ENCODE measurements around the gene KYAT1.
A peak's percentile ranks its signal among the peaks of the same experiment; 100 is the strongest.

DNA sequence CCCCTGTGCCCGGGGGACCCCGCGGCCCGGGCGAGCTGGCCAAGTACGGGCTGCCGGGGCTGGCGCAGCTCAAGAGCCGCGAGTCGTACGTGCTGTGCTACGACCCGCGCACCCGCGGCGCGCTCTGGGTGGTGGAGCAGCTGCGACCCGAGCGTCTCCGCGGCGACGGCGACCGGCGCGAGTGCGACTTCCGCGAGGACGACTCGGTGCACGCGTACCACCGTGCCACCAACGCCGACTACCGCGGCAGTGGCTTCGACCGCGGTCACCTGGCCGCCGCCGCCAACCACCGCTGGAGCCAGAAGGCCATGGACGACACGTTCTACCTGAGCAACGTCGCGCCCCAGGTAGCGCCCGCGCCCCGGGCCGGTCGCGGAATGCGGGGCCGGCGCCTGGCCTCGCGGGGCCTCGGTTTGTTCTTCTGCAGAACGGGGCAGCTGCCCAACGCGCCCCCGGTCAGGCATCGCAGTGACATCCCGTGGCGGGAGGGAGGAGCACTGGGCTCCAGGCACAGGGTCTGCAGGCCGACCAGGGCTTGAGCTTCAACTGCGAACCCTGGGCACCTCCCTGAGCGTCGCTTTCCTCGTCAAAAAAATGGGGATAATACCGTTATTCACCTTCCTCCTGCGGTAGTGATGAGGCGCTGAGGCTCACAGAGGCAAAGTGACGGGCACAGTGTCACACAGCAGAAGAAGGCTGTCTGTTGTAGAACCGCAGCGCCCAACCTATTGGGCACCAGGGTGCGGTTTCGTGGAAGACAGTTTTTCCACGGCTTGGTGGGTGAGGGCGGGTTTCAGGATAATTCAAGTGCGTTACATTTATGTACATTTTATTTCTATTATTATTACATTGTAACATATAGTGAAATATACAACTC lies 62.7 kb downstream of the KYAT1 start:
- TF ChIP-seq, protein P1, sequence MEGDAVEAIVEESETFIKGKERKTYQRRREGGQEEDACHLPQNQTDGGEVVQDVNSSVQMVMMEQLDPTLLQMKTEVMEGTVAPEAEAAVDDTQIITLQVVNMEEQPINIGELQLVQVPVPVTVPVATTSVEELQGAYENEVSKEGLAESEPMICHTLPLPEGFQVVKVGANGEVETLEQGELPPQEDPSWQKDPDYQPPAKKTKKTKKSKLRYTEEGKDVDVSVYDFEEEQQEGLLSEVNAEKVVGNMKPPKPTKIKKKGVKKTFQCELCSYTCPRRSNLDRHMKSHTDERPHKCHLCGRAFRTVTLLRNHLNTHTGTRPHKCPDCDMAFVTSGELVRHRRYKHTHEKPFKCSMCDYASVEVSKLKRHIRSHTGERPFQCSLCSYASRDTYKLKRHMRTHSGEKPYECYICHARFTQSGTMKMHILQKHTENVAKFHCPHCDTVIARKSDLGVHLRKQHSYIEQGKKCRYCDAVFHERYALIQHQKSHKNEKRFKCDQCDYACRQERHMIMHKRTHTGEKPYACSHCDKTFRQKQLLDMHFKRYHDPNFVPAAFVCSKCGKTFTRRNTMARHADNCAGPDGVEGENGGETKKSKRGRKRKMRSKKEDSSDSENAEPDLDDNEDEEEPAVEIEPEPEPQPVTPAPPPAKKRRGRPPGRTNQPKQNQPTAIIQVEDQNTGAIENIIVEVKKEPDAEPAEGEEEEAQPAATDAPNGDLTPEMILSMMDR (IDR thresholded peaks at IDR 0.05; ENCODE audit: low read depth, low read length), result no peak
- TF ChIP-seq MYC (IDR thresholded peaks at IDR 0.05; ENCODE audit: low read depth, low read length), result peak; percentile 81
- no peak for TF ChIP-seq POLR2A (IDR thresholded peaks at IDR 0.05; ENCODE audit: extremely low read depth, insufficient read length)
- TF ChIP-seq, protein P2, sequence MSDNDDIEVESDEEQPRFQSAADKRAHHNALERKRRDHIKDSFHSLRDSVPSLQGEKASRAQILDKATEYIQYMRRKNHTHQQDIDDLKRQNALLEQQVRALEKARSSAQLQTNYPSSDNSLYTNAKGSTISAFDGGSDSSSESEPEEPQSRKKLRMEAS (IDR thresholded peaks at IDR 0.05; ENCODE audit: low read depth, low read length), result peak; percentile 58; the same call in 1 of the 2 replicates
